Measurements from ENCODE around the gene PIK3C2G. TPM values are rescaled to one million over a fixed set of nuclear protein-coding genes. Genes with fewer than 3 reads are reported as not detected.

PIK3C2G gene
- total and polyA plus RNA-seq, 2 of the 4 experiments (the other 2 are of a cell fraction): not detected

- POLR2A ChIA-PET (ENCODE audit: unreplicated experiment): interaction anchor here (0.5 kb wide), 1 partner anchor 593 kb away, joined by 4 read pairs; no protein-coding TSS in a partner anchor
- Histone ChIP-seq H2BK120ac (ENCODE audit: low read depth, low read length) (no peak overlapping the region), H3K9me1 (ENCODE audit: insufficient read depth, low read length) (no peaks in the 10 kb centered on the region), H2BK20ac (ENCODE audit: low read depth, low read length) (no peak overlapping the region), H4K91ac (ENCODE audit: insufficient read depth, low read depth, low read length) (no peak overlapping the region), H4K20me1 (ENCODE audit: insufficient read depth, low read length) (no peaks in the 10 kb centered on the region), H3K79me1 (ENCODE audit: low read depth in 1 of 2, low read length in 2 of 2) (no peaks in the 10 kb centered on the region), H3K14ac (replicated peaks; ENCODE audit: low read depth, low read length) (no peak overlapping the region), H3K23ac (ENCODE audit: low read depth, low read length) (no peak overlapping the region), H4K5ac (ENCODE audit: low read depth, low read length) (no peak overlapping the region), H3K4ac (ENCODE audit: low read depth, low read length) (no peak overlapping the region), H2BK15ac (ENCODE audit: low read depth, low read length) (no peak overlapping the region), H4K8ac (ENCODE audit: low read depth in 2 of 2, low read length in 2 of 2) (no peak overlapping the region), H3K18ac (ENCODE audit: low read depth, low read length) (no peak overlapping the region), H3K56ac (ENCODE audit: extremely low read depth, insufficient read depth, low read length) (no peak overlapping the region), H3K4me3 (ENCODE audit: insufficient read depth, low read depth, low read length) (no peak overlapping the region), H2AK9ac (replicated peaks; ENCODE audit: low read depth, low read length, poor library complexity) (no peak overlapping the region), H2BK5ac (ENCODE audit: low read depth, low read length, poor library complexity, severe bottlenecking) (no peak overlapping the region), H3K36me3 (ENCODE audit: control insufficient read depth, insufficient read depth, low read length) (no peaks in the 10 kb centered on the region), H2AFZ (replicated peaks; ENCODE audit: low read length, poor library complexity) (no peak overlapping the region), H3K4me1 (ENCODE audit: control insufficient read depth, insufficient read depth, low read length) (no peaks in the 10 kb centered on the region), H3K9me3 (ENCODE audit: control insufficient read depth, insufficient read depth, low read length) (no peaks in the 10 kb centered on the region; the same call in 1 of the 2 replicates), H3K27ac (ENCODE audit: insufficient read depth, low read length) (no peak overlapping the region), H3K27me3 (ENCODE audit: control insufficient read depth, insufficient read depth, low read length) (no peaks in the 10 kb centered on the region), H3K9ac (ENCODE audit: low read depth, low read length) (no peak overlapping the region), H3K4me2 (ENCODE audit: low read depth, low read length) (no peak overlapping the region), H2AK5ac (ENCODE audit: low read depth, low read length) (no peak overlapping the region)
- no TSS peak for BruUV-seq (replicated peaks)
- dilution Hi-C loops (cut with HindIII; ENCODE audit: low sequenced_read_pairs, unreplicated experiment): no loop called here
- intact Hi-C loops (cut with micrococcal nuclease): no loop called here
- in situ Hi-C loops (cut with MboI; ENCODE audit: low sequenced_read_pairs): no loop called here
- ATAC-seq (ENCODE audit: low read depth): no peak
- CTCF ChIA-PET: interaction anchor here (0.5 kb wide), 1 partner anchor 259 kb away, joined by 3 read pairs; no protein-coding TSS in a partner anchor
- DNase-seq: no peak
- no CpG with 5 or more reads among the region's 2 CpGs for WGBS, 2 experiments (ENCODE audit: extremely low coverage in 2 of 2, insufficient read length in 1 of 2)
- TF ChIP-seq ELK1 (IDR thresholded peaks at IDR 0.05; ENCODE audit: borderline replicate concordance, low read depth, low read length) (no peak), RAD21 (IDR thresholded peaks at IDR 0.05; ENCODE audit: low read length) (no peak), RFX5 (IDR thresholded peaks at IDR 0.05; ENCODE audit: low read depth, low read length) (no peak), MXI1 (IDR thresholded peaks at IDR 0.05; ENCODE audit: borderline replicate concordance, low read depth, low read length) (no peak), BHLHE40 (IDR thresholded peaks at IDR 0.05; ENCODE audit: low read depth, low read length) (no peak), CEBPB (IDR thresholded peaks at IDR 0.05; ENCODE audit: low read depth, low read length) (no peak), POLR2A (IDR thresholded peaks at IDR 0.05; ENCODE audit: low read depth, low read length) (no peak), CHD1 (IDR thresholded peaks at IDR 0.05; ENCODE audit: low read depth, low read length) (no peak), MAFK (IDR thresholded peaks at IDR 0.05; ENCODE audit: low read depth, low read length) (no peak), FOS (IDR thresholded peaks at IDR 0.05; ENCODE audit: low read depth, low read length) (no peak), USF2 (IDR thresholded peaks at IDR 0.05; ENCODE audit: low read depth, low read length) (no peak), MAZ (IDR thresholded peaks at IDR 0.05; ENCODE audit: borderline replicate concordance, low read depth, low read length) (no peak), NFE2L2 (IDR thresholded peaks at IDR 0.05; ENCODE audit: low read depth, low read length) (no peak), SMC3 (IDR thresholded peaks at IDR 0.05; ENCODE audit: low read depth, low read length) (no peak), RCOR1 (IDR thresholded peaks at IDR 0.05; ENCODE audit: insufficient replicate concordance, low read length) (no peak)
Measured at GRCh38 chr12:18658179-18658578, 396.9 kb downstream of the PIK3C2G start.

Measured in IMR-90 (cell line).